Esophagus squamous epithelium (tissue), 5 donors: ENCODE results near the gene PAPPA. TPM values are rescaled to one million over a fixed set of nuclear protein-coding genes. Genes with fewer than 3 reads are reported as not detected.

ENCODE experiments used
- DNase-seq: peaks from one replicate; lab custom pipeline; 2025; lab: John Stamatoyannopoulos, UW
- H3K27ac ChIP-seq, 4 donors: fragments of 200-600 bp; sonication (generic); one replicate each; pipeline ENCODE4 v1.5.1; 2016 to 2019; ENCODE audit warnings: mild to moderate bottlenecking in 1 of 4
- H3K27me3 ChIP-seq, 4 donors: fragments of 200-600 bp; sonication (generic); 1 replicate in 3 of 4; 2 replicates in 1 of 4; pipeline versions ENCODE4 v1.5.1 to v1.6.0; 2017 to 2021; ENCODE audit warnings: antibody characterized with exemption in 1 of 4
- H3K36me3 ChIP-seq, 3 donors: fragments of 200-600 bp; sonication (generic); one replicate each; pipeline ENCODE4 v1.5.1; 2016 to 2019
- H3K4me1 ChIP-seq, 3 donors: fragments of 200-600 bp; sonication (generic); one replicate each; pipeline ENCODE4 v1.5.1; 2017 to 2019
- H3K4me3 ChIP-seq, 4 donors: fragments of 200-600 bp; sonication (generic); 1 replicate in 3 of 4; 2 replicates in 1 of 4; pipeline ENCODE4 v1.5.1; 2016 to 2019; ENCODE audit warnings: mild to moderate bottlenecking in 2 of 4, moderate library complexity in 1 of 4
- H3K9me3 ChIP-seq, 3 donors: fragments of 200-600 bp; sonication (generic); one replicate each; pipeline ENCODE4 v1.5.1; 2016 to 2019
- CTCF ChIP-seq, 6 experiments: fragments of 450-650 bp in 4 of 6; fragments of 200-600 bp in 2 of 6; sonication (generic) in 2 of 6; IDR thresholded peaks; one replicate each; pipeline ENCODE4 v1.5.1; 2016 to 2019; ENCODE audit warnings: antibody characterized with exemption in 6 of 6, mild to moderate bottlenecking in 4 of 6, moderate library complexity in 4 of 6
- POLR2A ChIP-seq, 4 donors: fragments of 450-650 bp; IDR thresholded peaks; one replicate each; pipeline ENCODE4 v1.6.1; 2017; ENCODE audit warnings: antibody characterized with exemption in 4 of 4, mild to moderate bottlenecking in 4 of 4, moderate library complexity in 3 of 4
- WGBS, 2 donors: methylation state at CpG; one replicate each; pipeline ENCODE4 v1.1.5; 2018; 5-methylcytosine and 5-hydroxymethylcytosine counted together
- intact Hi-C: fragments of 100-400 bp; cut with DNase I; formaldehyde crosslinking; loops from one replicate; pipeline ENCODE4 v1.15.0; 2022
- total RNA-seq, 4 donors: library from RNA; depleted of rRNA; stranded (reverse); fragments of >200 nt; gene quantifications; one replicate each; pipeline ENCODE4 v1.1.0, GENCODE V29; 2016
- donor health status: DM: yes; HTN: yes; CAD: no.

Gene PAPPA
- total RNA-seq, 4 donors from 2014 or later: 8.3 to 13.7 (median 11.4) TPM

- Histone ChIP-seq H3K27ac (no peak overlapping the region), H3K36me3 (peaks cover 0 to 48% (median 0%) of the 10 kb centered on the region in 3 donors), H3K4me1 (peaks cover 0 to 15% (median 0%) of the 10 kb centered on the region in 3 donors), H3K4me3 (no peak overlapping the region), H3K27me3 (no peaks in the 10 kb centered on the region), H3K9me3 (no peaks in the 10 kb centered on the region)
- intact Hi-C loops: loop anchor here (10.0 kb wide), 1 partner anchor 57 kb away; no protein-coding TSS in a partner anchor
- WGBS, 2 donors: 63 to 73% methylated on average over 2 to 3 of the region's 3 CpGs
- DNase-seq: no peak
- TF ChIP-seq CTCF (IDR thresholded peaks at IDR 0.05) (no peak), POLR2A (IDR thresholded peaks at IDR 0.05) (no peak)
Observed at GRCh38 chr9:116358251-116358650, 204.7 kb downstream of the PAPPA start.

DNA sequence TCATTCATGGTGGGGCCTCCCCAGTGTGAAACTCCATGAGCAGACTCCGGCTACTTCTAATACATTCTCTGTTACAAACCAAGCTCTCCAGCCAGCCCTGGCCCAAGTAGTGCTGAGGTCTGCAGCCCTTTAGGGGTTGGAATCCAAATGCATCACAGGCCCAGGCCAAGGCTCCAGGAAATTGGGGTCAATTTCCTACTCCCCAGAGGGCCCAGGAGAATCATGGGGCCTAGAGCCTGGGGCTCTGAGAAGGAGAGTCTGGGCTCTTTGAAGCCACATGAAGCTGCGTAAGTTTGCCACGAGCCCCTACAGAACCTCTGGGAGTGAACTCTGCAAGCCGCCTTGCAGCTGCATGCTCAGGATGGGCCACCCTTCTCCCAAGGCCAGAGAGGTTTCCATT lies 206.4 kb downstream of the PAPPA start:
- DNase-seq: no peak
- 0 to 72% methylated on average over 1 to 4 of the region's 4 CpGs for WGBS, 2 donors

GRCh38 chr9:116360989-116361388 lies 207.4 kb downstream of the PAPPA start:
- DNase-seq: no peak
- intact Hi-C loops: no loop called here
- Histone ChIP-seq H3K9me3 (no peaks in the 10 kb centered on the region), H3K36me3 (peaks cover 0 to 41% (median 0%) of the 10 kb centered on the region in 3 donors), H3K27ac (no peak overlapping the region), H3K4me1 (peaks cover 0 to 16% (median 11%) of the 10 kb centered on the region in 3 donors), H3K27me3 (no peaks in the 10 kb centered on the region), H3K4me3 (no peak overlapping the region)
- 63 to 82% methylated on average over 2 of the region's 2 CpGs for WGBS, 2 donors
- TF ChIP-seq POLR2A (IDR thresholded peaks at IDR 0.05) (no peak), CTCF (IDR thresholded peaks at IDR 0.05) (no peak)

More for the DNA sequence above, 206.4 kb downstream of the PAPPA start:
- H3K4me1 ChIP-seq: peaks cover 0 to 16% (median 3%) of the 10 kb centered on the region in 3 donors
- H3K36me3 ChIP-seq: peaks cover 0 to 42% (median 0%) of the 10 kb centered on the region in 3 donors
- no peaks in the 10 kb centered on the region for H3K27me3 ChIP-seq
- no peaks in the 10 kb centered on the region for H3K9me3 ChIP-seq
- no peak overlapping the region for H3K27ac ChIP-seq
- no peak overlapping the region for H3K4me3 ChIP-seq
- TF ChIP-seq CTCF (IDR thresholded peaks at IDR 0.05): no peak
- TF ChIP-seq POLR2A (IDR thresholded peaks at IDR 0.05): no peak
- intact Hi-C loops: no loop called here

DNA sequence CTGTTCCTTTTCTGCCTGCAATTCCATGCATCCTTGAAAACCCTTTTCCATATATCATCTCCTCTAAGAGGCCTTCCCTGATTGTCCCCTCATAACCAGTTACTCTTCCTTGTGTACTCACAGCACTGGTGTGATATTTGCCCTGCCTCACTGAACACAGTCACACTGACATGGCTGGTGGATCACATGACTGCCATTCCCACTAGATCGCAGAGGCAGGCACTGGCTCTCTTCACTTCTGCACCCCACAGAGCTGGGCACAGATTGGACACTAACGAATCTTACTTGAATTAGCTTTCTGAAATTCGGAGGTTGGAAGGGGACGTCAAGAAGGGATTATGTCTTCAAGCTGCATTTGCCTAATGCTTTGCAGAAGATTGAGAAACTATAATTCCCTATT lies 208.0 kb downstream of the PAPPA start:
- H3K36me3 ChIP-seq: peaks cover 0 to 41% (median 0%) of the 10 kb centered on the region in 3 donors
- H3K4me1 ChIP-seq: peaks cover 0 to 16% (median 11%) of the 10 kb centered on the region in 3 donors
- WGBS, 2 donors: 70 to 83% methylated on average over 4 of the region's 4 CpGs
- no peak overlapping the region for H3K27ac ChIP-seq
- H3K9me3 ChIP-seq: no peaks in the 10 kb centered on the region
- intact Hi-C loops: no loop called here
- H3K27me3 ChIP-seq: no peaks in the 10 kb centered on the region
- H3K4me3 ChIP-seq: no peak overlapping the region
- no peak for TF ChIP-seq CTCF (IDR thresholded peaks at IDR 0.05)
- TF ChIP-seq POLR2A (IDR thresholded peaks at IDR 0.05): no peak
- DNase-seq: no peak

GRCh38 chr9:116362493-116362892 lies 208.9 kb downstream of the PAPPA start:
- intact Hi-C loops: no loop called here
- TF ChIP-seq POLR2A (IDR thresholded peaks at IDR 0.05) (no peak), CTCF (IDR thresholded peaks at IDR 0.05) (no peak)
- Histone ChIP-seq H3K4me3 (no peak overlapping the region), H3K27me3 (no peaks in the 10 kb centered on the region), H3K27ac (no peak overlapping the region), H3K4me1 (peaks cover 0 to 16% (median 11%) of the 10 kb centered on the region in 3 donors), H3K36me3 (peaks cover 0 to 46% (median 0%) of the 10 kb centered on the region in 3 donors), H3K9me3 (no peaks in the 10 kb centered on the region)
- DNase-seq: no peak
- 88 to 95% methylated on average over 1 to 4 of the region's 6 CpGs for WGBS, 2 donors
